Adrenal gland (tissue), 5 donors: ENCODE measurements around the gene KIT.

Experiments
- POLR2A ChIP-seq, 2 donors: fragments of 450-650 bp; IDR thresholded peaks; one replicate each; pipeline ENCODE4 v1.6.1; 2017; ENCODE audit warnings: antibody characterized with exemption in 2 of 2, mild to moderate bottlenecking in 2 of 2, moderate library complexity in 1 of 2
- TF ChIP-seq, protein P1 (sequence below), 6 experiments: fragments of 450-650 bp in 4 of 6; fragments of 200-600 bp in 2 of 6; sonication (generic) in 1 of 6; IDR thresholded peaks; 1 replicate in 5 of 6; 2 replicates in 1 of 6; pipeline versions ENCODE4 v1.5.1 to v1.8.0; 2016 to 2021; ENCODE audit warnings: antibody characterized with exemption in 6 of 6, mild to moderate bottlenecking in 2 of 6, moderate library complexity in 1 of 6
- donor health status: DM: no; HTN: no; CAD: no.

DNA sequence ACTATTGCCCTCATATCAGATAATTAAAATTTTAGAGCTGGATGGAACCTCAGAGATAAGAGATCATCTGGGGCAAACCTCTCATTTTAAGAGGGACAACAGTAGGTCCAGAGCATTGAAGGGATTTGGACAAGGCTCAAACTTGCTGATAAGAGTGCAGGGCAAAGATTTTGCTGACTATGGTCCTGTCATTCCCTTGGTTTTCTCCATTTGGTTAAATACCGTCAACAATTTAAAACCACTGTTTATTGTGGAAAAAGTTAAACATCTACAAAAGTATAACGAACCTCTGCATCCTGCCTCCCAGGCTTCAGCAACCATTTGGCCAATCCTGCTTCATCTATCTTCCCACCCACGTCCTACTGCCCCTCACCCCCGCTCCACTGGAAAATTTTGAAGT is 10.7 kb upstream of the KIT start:
- no peak for TF ChIP-seq POLR2A (IDR thresholded peaks at IDR 0.05)
- TF ChIP-seq, protein P1, sequence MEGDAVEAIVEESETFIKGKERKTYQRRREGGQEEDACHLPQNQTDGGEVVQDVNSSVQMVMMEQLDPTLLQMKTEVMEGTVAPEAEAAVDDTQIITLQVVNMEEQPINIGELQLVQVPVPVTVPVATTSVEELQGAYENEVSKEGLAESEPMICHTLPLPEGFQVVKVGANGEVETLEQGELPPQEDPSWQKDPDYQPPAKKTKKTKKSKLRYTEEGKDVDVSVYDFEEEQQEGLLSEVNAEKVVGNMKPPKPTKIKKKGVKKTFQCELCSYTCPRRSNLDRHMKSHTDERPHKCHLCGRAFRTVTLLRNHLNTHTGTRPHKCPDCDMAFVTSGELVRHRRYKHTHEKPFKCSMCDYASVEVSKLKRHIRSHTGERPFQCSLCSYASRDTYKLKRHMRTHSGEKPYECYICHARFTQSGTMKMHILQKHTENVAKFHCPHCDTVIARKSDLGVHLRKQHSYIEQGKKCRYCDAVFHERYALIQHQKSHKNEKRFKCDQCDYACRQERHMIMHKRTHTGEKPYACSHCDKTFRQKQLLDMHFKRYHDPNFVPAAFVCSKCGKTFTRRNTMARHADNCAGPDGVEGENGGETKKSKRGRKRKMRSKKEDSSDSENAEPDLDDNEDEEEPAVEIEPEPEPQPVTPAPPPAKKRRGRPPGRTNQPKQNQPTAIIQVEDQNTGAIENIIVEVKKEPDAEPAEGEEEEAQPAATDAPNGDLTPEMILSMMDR (IDR thresholded peaks at IDR 0.05), result no peak
